H1 (cell line): ENCODE results near the gene CROCC. TPM values are rescaled to one million over a fixed set of nuclear protein-coding genes. Genes with fewer than 3 reads are reported as not detected.

Experiments
- CTCF ChIA-PET: fragments of 300-600 bp; sonication (Branson Sonifier 250); formaldehyde crosslinking; loops from one replicate; lab custom pipeline; 2021; ENCODE audit not compliant: partially characterized antibody; lab: Charles Lee
- POLR2A ChIA-PET: fragments of 300-600 bp; sonication (Branson Sonifier 250); formaldehyde crosslinking; loops from one replicate; lab custom pipeline; 2021; ENCODE audit warnings: inconsistent platforms; ENCODE audit not compliant: partially characterized antibody; lab: Charles Lee
- DNase-seq, 2 experiments: peaks; one replicate each; pipeline versions ENCODE4 v3.0.0 to v3.0.0-alpha.2; 2010 to 2022; ENCODE audit warnings: low spot score in 2 of 2, low read depth in 1 of 2, mixed read lengths in 1 of 2
- FAIRE-seq: peaks from 2 replicates; lab custom pipeline; 2011; peaks lifted over from hg19 to GRCh38; lab: Jason Lieb, UNC
- H2AFZ ChIP-seq: 2 replicates; pipeline ENCODE4 v1.8.1; 2012; ENCODE audit warnings: low read length, inconsistent platforms
- H2AK5ac ChIP-seq: 2 replicates; pipeline ENCODE4 v1.6.1; 2013; ENCODE audit warnings: low read depth, low read length
- H2BK120ac ChIP-seq: replicated peaks from 2 replicates; pipeline ENCODE3; 2013; ENCODE audit warnings: low read depth, low read length, inconsistent platforms
- H2BK12ac ChIP-seq: 2 replicates; pipeline ENCODE4 v1.6.1; 2013; ENCODE audit warnings: low read depth, low read length
- H2BK15ac ChIP-seq: 2 replicates; pipeline ENCODE4 v1.6.1; 2013; ENCODE audit warnings: low read length
- H2BK20ac ChIP-seq: 2 replicates; pipeline ENCODE4 v1.6.1; 2013; ENCODE audit warnings: low read length
- H2BK5ac ChIP-seq: 2 replicates; pipeline ENCODE4 v1.6.1; 2013; ENCODE audit warnings: low read depth, low read length
- H3K14ac ChIP-seq: 2 replicates; pipeline ENCODE4 v1.6.1; 2013; ENCODE audit warnings: inconsistent platforms; ENCODE audit not compliant: insufficient read length
- H3K18ac ChIP-seq: 2 replicates; pipeline ENCODE4 v1.6.1; 2013; ENCODE audit warnings: low read length; ENCODE audit errors: extremely low read depth
- H3K23ac ChIP-seq: 2 replicates; pipeline ENCODE4 v1.6.1; 2013; ENCODE audit warnings: inconsistent platforms; ENCODE audit not compliant: insufficient read length
- H3K23me2 ChIP-seq: 2 replicates; pipeline ENCODE4 v1.6.1; 2013; ENCODE audit warnings: low read depth, low read length
- H3K27ac ChIP-seq: 2 replicates; pipeline ENCODE4 v1.6.1; 2011; ENCODE audit warnings: low read depth, low read length, inconsistent platforms
- H3K27me3 ChIP-seq, 4 experiments: replicated peaks in 1 of 4; 1 replicate in 1 of 4; 2 replicates in 3 of 4; pipeline versions ENCODE4 v1.6.1 to v1.8.1; 2011 to 2013; ENCODE audit warnings: low read length in 3 of 4, mild to moderate bottlenecking in 3 of 4, inconsistent platforms in 2 of 4, mixed read lengths in 2 of 4, moderate library complexity in 1 of 4; ENCODE audit not compliant: control insufficient read depth in 3 of 4, insufficient read depth in 3 of 4; ENCODE audit errors: extremely low read depth in 1 of 4
- H3K36me3 ChIP-seq, 4 experiments: 2 replicates each; pipeline versions ENCODE4 v1.6.1 to v1.8.1; 2011 to 2013; ENCODE audit warnings: mild to moderate bottlenecking in 4 of 4, low read length in 3 of 4, moderate library complexity in 2 of 4, control low read depth in 1 of 4, inconsistent platforms in 1 of 4; ENCODE audit not compliant: insufficient read depth in 4 of 4, control insufficient read depth in 2 of 4
- H3K4ac ChIP-seq: replicated peaks from 2 replicates; pipeline ENCODE3; 2013; ENCODE audit warnings: low read length, low read depth, mixed read lengths, inconsistent platforms; ENCODE audit not compliant: insufficient read length
- H3K4me1 ChIP-seq, 4 experiments: replicated peaks in 1 of 4; 1 replicate in 1 of 4; 2 replicates in 3 of 4; pipeline versions ENCODE4 v1.6.1 to v1.8.1; 2011 to 2013; ENCODE audit warnings: low read length in 3 of 4, inconsistent platforms in 2 of 4, mixed read lengths in 1 of 4; ENCODE audit not compliant: insufficient read depth in 4 of 4, control insufficient read depth in 3 of 4
- H3K4me2 ChIP-seq, 2 experiments: 2 replicates each; pipeline versions ENCODE4 v1.6.1 to v1.8.1; 2011 to 2013; ENCODE audit warnings: low read depth in 2 of 2, low read length in 2 of 2, control low read depth in 1 of 2, inconsistent platforms in 1 of 2, mild to moderate bottlenecking in 1 of 2; ENCODE audit not compliant: insufficient read depth in 1 of 2
- H3K4me3 ChIP-seq, 4 experiments: fragments of 200-600, 300-600 bp in 1 of 4; sonication (generic), shearing (Covaris generic), sonication (Bioruptor Twin) in 1 of 4; 2 replicates each; pipeline versions ENCODE4 v1.5.1 to v1.8.1; 2011 to 2016; ENCODE audit warnings: low read length in 4 of 4, low read depth in 3 of 4, control low read depth in 2 of 4, inconsistent platforms in 2 of 4, mild to moderate bottlenecking in 2 of 4, mixed read lengths in 1 of 4, moderate library complexity in 1 of 4; ENCODE audit not compliant: insufficient read depth in 2 of 4; ENCODE audit errors: extremely low read depth in 1 of 4
- H3K56ac ChIP-seq: replicated peaks from 2 replicates; pipeline ENCODE3; 2013; ENCODE audit warnings: low read depth, mild to moderate bottlenecking, mixed read lengths, low read length, inconsistent platforms; ENCODE audit not compliant: insufficient read length
- H3K79me1 ChIP-seq: 2 replicates; pipeline ENCODE4 v1.6.1; 2013; ENCODE audit warnings: low read depth, low read length, control low read depth
- H3K79me2 ChIP-seq, 2 experiments: 2 replicates each; pipeline versions ENCODE4 v1.6.1 to v1.8.1; 2012 to 2013; ENCODE audit warnings: low read length in 2 of 2, mild to moderate bottlenecking in 2 of 2, inconsistent platforms in 1 of 2; ENCODE audit not compliant: insufficient read depth in 2 of 2, control insufficient read depth in 1 of 2
- H3K9ac ChIP-seq, 4 experiments: replicated peaks in 1 of 4; 1 replicate in 1 of 4; 2 replicates in 3 of 4; pipeline versions ENCODE4 v1.6.1 to v1.8.1; 2011 to 2013; ENCODE audit warnings: low read depth in 3 of 4, low read length in 3 of 4, control low read depth in 2 of 4, mild to moderate bottlenecking in 2 of 4, moderate library complexity in 2 of 4, inconsistent platforms in 1 of 4; ENCODE audit errors: extremely low read depth in 1 of 4
- H3K9me3 ChIP-seq, 2 experiments: 2 replicates each; pipeline versions ENCODE4 v1.6.1 to v1.8.1; 2012 to 2013; ENCODE audit warnings: mild to moderate bottlenecking in 2 of 2, moderate library complexity in 2 of 2, control low read depth in 1 of 2, inconsistent platforms in 1 of 2, low read depth in 1 of 2, low read length in 1 of 2, mixed read lengths in 1 of 2; ENCODE audit not compliant: insufficient read depth in 2 of 2
- H4K20me1 ChIP-seq, 2 experiments: replicated peaks in 1 of 2; 2 replicates each; pipeline versions ENCODE3 to v1.8.1; 2011 to 2013; ENCODE audit warnings: inconsistent platforms in 2 of 2, low read length in 2 of 2, mild to moderate bottlenecking in 1 of 2; ENCODE audit not compliant: insufficient read depth in 2 of 2, control insufficient read depth in 1 of 2
- H4K5ac ChIP-seq: 2 replicates; pipeline ENCODE4 v1.6.1; 2013; ENCODE audit warnings: low read length, low read depth, mixed read lengths, inconsistent platforms; ENCODE audit not compliant: insufficient read length
- H4K8ac ChIP-seq: 2 replicates; pipeline ENCODE4 v1.8.0; 2013; ENCODE audit warnings: mild to moderate bottlenecking, moderate library complexity, low read length, inconsistent platforms; ENCODE audit not compliant: insufficient read depth; ENCODE audit errors: extremely low read depth
- H4K91ac ChIP-seq: replicated peaks from 2 replicates; pipeline ENCODE3; 2013; ENCODE audit warnings: low read length, mixed read lengths, inconsistent platforms; ENCODE audit not compliant: insufficient read length
- BRCA1 ChIP-seq: IDR thresholded peaks from 2 replicates; pipeline ENCODE4 v1.6.1; 2012; ENCODE audit warnings: low read depth, low read length, improper control_type of control experiment
- KDM4A ChIP-seq: IDR thresholded peaks from one replicate; pipeline ENCODE4 v1.7.1; 2012; ENCODE audit warnings: low read depth, mild to moderate bottlenecking, moderate library complexity, low read length, inconsistent platforms; ENCODE audit not compliant: severe bottlenecking
- POLR2AphosphoS5 ChIP-seq: IDR thresholded peaks from 2 replicates; pipeline ENCODE4 v1.6.1; 2011; ENCODE audit warnings: low read depth, low read length
- WGBS, 2 experiments: shearing (Covaris generic) in 1 of 2; methylation state at CpG; one replicate each; pipeline versions ENCODE4 v1.1.6 to v1.1.7; 2013 to 2015; ENCODE audit warnings: low lambda C conversion rate in 2 of 2, mixed read lengths in 2 of 2, inconsistent platforms in 1 of 2, low coverage in 1 of 2, missing lambda C conversion rate in 1 of 2; ENCODE audit not compliant: insufficient replicate concordance in 2 of 2, insufficient coverage in 1 of 2, insufficient read length in 1 of 2; ENCODE audit errors: extremely low coverage in 1 of 2, missing lambda C conversion rate in 1 of 2; 5-methylcytosine and 5-hydroxymethylcytosine counted together
- polyA plus RNA-seq, 7 experiments: library from polyadenylated mRNA; depleted of rRNA in 3 of 7; stranded (reverse) in 5 of 7; unstranded in 2 of 7; fragments of >200 nt in 5 of 7; fragments of 200-250 nt in 2 of 7; gene quantifications; 1 replicate in 5 of 7; 2 replicates in 1 of 7; 4 replicates in 1 of 7; pipeline versions ENCODE4 v1.2.1 to v1.2.3, GENCODE V29; 2011 to 2013; ENCODE audit warnings: missing spikeins in 2 of 7, mixed read lengths in 2 of 7
- total RNA-seq: library from RNA; stranded (reverse); fragmentation: NEBNext Ultra II Directional; extraction: Animal tissue kit (Norgen Biotek cat#: 25700); gene quantifications from 2 replicates; pipeline ENCODE4 v1.2.1, GENCODE V29; 2021

The CROCC gene
- total and polyA plus RNA-seq, 2 of the 8 experiments (the other 6 are each of a cell fraction or from before 2014, with no cell fraction given): 12.1 to 39.5 TPM

GRCh38 chr1:16983649-16984048 lies 61.9 kb downstream of the CROCC start:
- Histone ChIP-seq H2AK5ac (no peak overlapping the region), H3K79me1 (no peaks in the 10 kb centered on the region; the same call in 1 of the 2 replicates), H3K23ac (no peak overlapping the region), H4K20me1 (peaks cover 3% of the 10 kb centered on the region in 2 experiments), H3K27ac (no peak overlapping the region), H3K9me3 (no peaks in the 10 kb centered on the region), H3K79me2 (peaks cover 0 to 11% of the 10 kb centered on the region in 2 experiments; a peak in 2 of 4 replicates), H2AFZ (no peak overlapping the region), H2BK12ac (no peak overlapping the region), H2BK5ac (no peak overlapping the region), H3K18ac (no peak overlapping the region), H2BK20ac (no peak overlapping the region), H3K36me3 (peaks cover 0 to 9% (median 4%) of the 10 kb centered on the region in 4 experiments; a peak in 2 of 8 replicates), H2BK120ac (no peak overlapping the region), H4K91ac (no peak overlapping the region), H4K5ac (no peak overlapping the region), H3K4me2 (no peak overlapping the region), H3K27me3 (peaks cover 0 to 3% (median 0%) of the 10 kb centered on the region in 4 experiments; a peak in 1 of 7 replicates), H2BK15ac (no peak overlapping the region; the same call in 1 of the 2 replicates), H3K23me2 (peaks cover 6% of the 10 kb centered on the region), H3K4ac (no peak overlapping the region), H3K9ac (no peak overlapping the region), H3K56ac (no peak overlapping the region), H3K4me1 (peaks cover 0 to 14% (median 10%) of the 10 kb centered on the region in 4 experiments; a peak in 6 of 7 replicates), H3K14ac (no peak overlapping the region), H3K4me3 (no peak overlapping the region), H4K8ac (no peak overlapping the region)
- DNase-seq: peak in 1 of 2 experiments; percentile 45
- WGBS, 2 experiments: 80% methylated on average over 4 of the region's 4 CpGs; no CpG with 5 or more reads in 1 of the 2 experiments
- no peak for TF ChIP-seq POLR2AphosphoS5
- no peak for TF ChIP-seq BRCA1
- TF ChIP-seq KDM4A: no peak
- CTCF ChIA-PET: interaction anchor here (1.1 to 14.2 kb wide), 6 partner anchors 17 to 64 kb away, joined by 3 to 267 read pairs (median 27); no protein-coding TSS in a partner anchor
- POLR2A ChIA-PET: interaction anchor here (2.7 kb wide), 1 partner anchor 9 kb away, joined by 9 read pairs; no protein-coding TSS in a partner anchor
- FAIRE-seq: no peak
